ENCODE measurements around the gene POLE.

The POLE gene

GRCh38 chr12:132585177-132585576, 102.0 kb downstream of the POLE start:
- H3K4me1 ChIP-seq (ENCODE audit: low read length): no peaks in the 10 kb centered on the region
- H2AFZ ChIP-seq (ENCODE audit: low read depth, low read length): no peak overlapping the region
- H3K4me2 ChIP-seq (ENCODE audit: low read length): no peak overlapping the region
- H3K9ac ChIP-seq (ENCODE audit: low read length): no peak overlapping the region
- no peaks in the 10 kb centered on the region for H3K27me3 ChIP-seq (ENCODE audit: low read depth, low read length)
- no peaks in the 10 kb centered on the region for H3K9me3 ChIP-seq (ENCODE audit: insufficient read depth, low read length)
- H3K27ac ChIP-seq (ENCODE audit: low read length): no peak overlapping the region
- no peaks in the 10 kb centered on the region for H4K20me1 ChIP-seq (ENCODE audit: insufficient read depth, low read length)
- H3K36me3 ChIP-seq (replicated peaks; ENCODE audit: low read depth, low read length): peaks cover 4% of the 10 kb centered on the region
- TF ChIP-seq EZH2phosphoT487 (IDR thresholded peaks at IDR 0.05; ENCODE audit: low read depth) (no peak), CTCF (IDR thresholded peaks at IDR 0.05; ENCODE audit: low read depth, low read length) (no peak)
- H3K79me2 ChIP-seq (ENCODE audit: low read length): no peaks in the 10 kb centered on the region
- no peak overlapping the region for H3K4me3 ChIP-seq (ENCODE audit: low read length)

- H2AFZ ChIP-seq (ENCODE audit: low read depth, low read length): no peak overlapping the region
- H3K9ac ChIP-seq (ENCODE audit: low read length): no peak overlapping the region
- no peaks in the 10 kb centered on the region for H3K27me3 ChIP-seq (ENCODE audit: low read depth, low read length)
- H3K36me3 ChIP-seq (replicated peaks; ENCODE audit: low read depth, low read length): peaks cover 4% of the 10 kb centered on the region
- no peaks in the 10 kb centered on the region for H3K9me3 ChIP-seq (ENCODE audit: insufficient read depth, low read length)
- H3K27ac ChIP-seq (ENCODE audit: low read length): no peak overlapping the region
- TF ChIP-seq CTCF (IDR thresholded peaks at IDR 0.05; ENCODE audit: low read depth, low read length): no peak
- TF ChIP-seq EZH2phosphoT487 (IDR thresholded peaks at IDR 0.05; ENCODE audit: low read depth): no peak
- H3K4me2 ChIP-seq (ENCODE audit: low read length): no peak overlapping the region
- H3K79me2 ChIP-seq (ENCODE audit: low read length): no peaks in the 10 kb centered on the region
- no peaks in the 10 kb centered on the region for H3K4me1 ChIP-seq (ENCODE audit: low read length)
- H4K20me1 ChIP-seq (ENCODE audit: insufficient read depth, low read length): no peaks in the 10 kb centered on the region
- H3K4me3 ChIP-seq (ENCODE audit: low read length): no peak overlapping the region
These were observed 102.7 kb downstream of the POLE start for GRCh38 chr12:132584429-132584828.

- Histone ChIP-seq H3K4me2 (ENCODE audit: low read length) (no peak overlapping the region), H3K4me3 (ENCODE audit: low read length) (no peak overlapping the region), H3K9ac (ENCODE audit: low read length) (no peak overlapping the region), H2AFZ (ENCODE audit: low read depth, low read length) (no peak overlapping the region), H3K4me1 (ENCODE audit: low read length) (no peaks in the 10 kb centered on the region), H3K36me3 (replicated peaks; ENCODE audit: low read depth, low read length) (peaks cover 4% of the 10 kb centered on the region), H3K27me3 (ENCODE audit: low read depth, low read length) (no peaks in the 10 kb centered on the region), H3K9me3 (ENCODE audit: insufficient read depth, low read length) (no peaks in the 10 kb centered on the region), H4K20me1 (ENCODE audit: insufficient read depth, low read length) (no peaks in the 10 kb centered on the region), H3K79me2 (ENCODE audit: low read length) (no peaks in the 10 kb centered on the region), H3K27ac (ENCODE audit: low read length) (no peak overlapping the region)
- TF ChIP-seq EZH2phosphoT487 (IDR thresholded peaks at IDR 0.05; ENCODE audit: low read depth) (no peak), CTCF (IDR thresholded peaks at IDR 0.05; ENCODE audit: low read depth, low read length) (no peak)
These were observed 103.4 kb downstream of the POLE start for GRCh38 chr12:132583736-132584135.

- H3K79me2 ChIP-seq (ENCODE audit: low read length): no peaks in the 10 kb centered on the region
- no peak overlapping the region for H2AFZ ChIP-seq (ENCODE audit: low read depth, low read length)
- H3K9me3 ChIP-seq (ENCODE audit: insufficient read depth, low read length): no peaks in the 10 kb centered on the region
- H3K27ac ChIP-seq (ENCODE audit: low read length): no peak overlapping the region
- H3K4me3 ChIP-seq (ENCODE audit: low read length): no peak overlapping the region
- peaks cover 7% of the 10 kb centered on the region for H3K36me3 ChIP-seq (replicated peaks; ENCODE audit: low read depth, low read length)
- no peaks in the 10 kb centered on the region for H3K4me1 ChIP-seq (ENCODE audit: low read length)
- no peaks in the 10 kb centered on the region for H3K27me3 ChIP-seq (ENCODE audit: low read depth, low read length)
- TF ChIP-seq CTCF (IDR thresholded peaks at IDR 0.05; ENCODE audit: low read depth, low read length): no peak
- TF ChIP-seq EZH2phosphoT487 (IDR thresholded peaks at IDR 0.05; ENCODE audit: low read depth): no peak
- no peaks in the 10 kb centered on the region for H4K20me1 ChIP-seq (ENCODE audit: insufficient read depth, low read length)
- H3K4me2 ChIP-seq (ENCODE audit: low read length): no peak overlapping the region
- H3K9ac ChIP-seq (ENCODE audit: low read length): no peak overlapping the region
These were observed 103.8 kb downstream of the POLE start for GRCh38 chr12:132583411-132583710.
